HK-2 (cell line): ENCODE measurements around the gene DIPK1B.
A peak's percentile ranks its signal among the peaks of the same experiment; 100 is the strongest.
"Not testable (repeated sequence)": the region's sequence is repeated elsewhere in the genome, so short reads cannot be mapped to it uniquely, and the experiment has no call there.

Source experiments
- DNase-seq: peaks from one replicate; pipeline ENCODE4 v3.0.0-alpha.2; 2018; ENCODE audit not compliant: unreplicated experiment

The DIPK1B gene

DNA sequence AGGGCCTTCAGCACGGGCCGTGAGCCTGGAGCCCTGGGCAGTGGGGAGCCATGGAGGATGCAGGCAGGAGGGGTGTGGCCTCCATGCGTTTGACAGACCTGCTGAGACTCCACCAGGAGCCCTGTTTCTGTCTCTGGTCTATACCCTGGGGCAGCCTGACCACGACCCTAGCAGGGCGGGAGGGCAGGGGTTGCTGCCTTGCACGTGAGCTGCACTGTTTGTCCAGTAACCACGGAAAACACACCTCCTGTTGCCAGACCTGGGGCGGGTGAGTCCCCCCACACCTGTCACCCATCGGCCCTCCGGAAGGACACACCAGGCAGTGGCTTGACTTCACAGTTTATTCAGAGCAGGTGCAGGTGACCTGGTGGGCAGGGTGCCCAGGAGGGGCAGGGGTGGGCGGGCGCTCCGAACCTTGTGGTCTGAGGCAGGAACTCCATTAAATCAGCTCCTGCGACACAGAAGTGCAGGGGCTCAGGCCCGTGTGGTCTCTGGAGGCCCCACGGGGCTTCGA, 41.7 kb downstream of the DIPK1B start:
- DNase-seq, result no peak

DNA sequence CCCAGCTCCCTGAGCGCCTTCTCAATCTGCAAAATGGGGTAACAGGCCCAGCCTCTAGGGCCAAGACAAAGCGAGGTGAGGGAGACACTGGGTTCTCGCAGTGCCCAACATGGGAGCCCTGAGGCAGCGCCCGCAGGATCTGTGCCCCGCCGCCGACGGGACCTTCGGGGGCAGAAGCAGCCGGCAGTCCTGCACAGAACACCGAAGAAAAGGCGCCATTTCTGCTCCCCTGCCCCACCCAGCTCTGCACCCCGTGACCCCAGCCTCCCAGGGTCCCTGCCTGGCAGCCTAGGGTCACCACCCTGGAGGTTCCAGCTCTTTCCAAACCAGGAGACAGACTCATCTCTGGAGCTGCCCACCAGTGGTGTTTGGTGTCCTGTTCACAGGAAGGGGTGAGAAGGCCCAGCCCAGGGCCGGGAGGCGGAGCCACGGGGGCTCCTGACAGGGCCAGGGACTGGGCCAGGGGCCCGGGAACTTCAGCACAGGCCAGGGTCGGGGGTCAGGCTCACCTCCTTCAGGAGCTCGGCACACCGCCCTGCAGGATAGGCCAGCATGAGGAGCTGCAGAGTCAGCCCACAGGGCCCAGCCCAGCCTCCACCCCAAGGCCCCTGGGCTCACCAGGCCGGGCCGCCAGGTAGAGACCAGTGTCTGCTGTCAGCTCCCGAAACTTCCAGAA, 42.4 kb downstream of the DIPK1B start:
- no peak for DNase-seq

DNA sequence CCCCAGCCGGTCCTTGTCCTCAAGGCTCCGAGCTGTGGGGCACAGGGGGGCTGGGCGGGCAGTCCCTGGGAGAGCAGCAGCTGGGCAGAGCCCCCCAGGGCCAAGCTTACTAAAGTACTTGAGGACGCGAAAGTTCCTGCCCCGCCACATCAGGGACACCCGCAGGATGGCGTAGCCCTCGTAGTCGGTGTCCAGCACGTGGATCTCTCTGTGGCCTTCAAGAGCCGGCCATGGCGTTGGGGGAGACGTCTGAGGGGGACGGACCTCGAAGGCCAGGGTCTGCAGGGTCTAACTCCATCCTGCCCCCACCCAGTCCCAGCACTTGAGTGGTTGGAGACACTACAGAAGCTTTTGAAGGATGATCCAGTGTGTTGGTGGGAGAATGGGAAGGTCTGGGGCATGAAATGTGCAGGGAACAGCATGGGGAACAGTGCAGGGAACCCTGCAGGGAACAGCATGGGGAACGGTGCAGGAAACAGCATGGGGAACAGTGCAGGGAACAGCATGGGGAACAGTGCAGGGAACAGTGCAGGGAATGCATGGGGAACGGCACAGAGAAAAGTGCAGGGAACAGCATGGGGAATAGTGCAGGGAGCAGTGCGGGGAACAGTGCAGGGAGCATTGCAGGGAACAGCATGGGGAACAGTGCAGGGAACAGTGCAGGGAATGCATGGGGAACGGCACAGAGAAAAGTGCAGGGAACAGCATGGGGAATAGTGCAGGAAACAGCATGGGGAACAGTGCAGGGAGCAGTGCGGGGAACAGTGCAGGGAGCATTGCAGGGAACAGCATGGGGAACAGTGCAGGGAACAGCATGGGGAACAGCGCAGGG, 43.1 kb downstream of the DIPK1B start:
- not testable (repeated sequence) for DNase-seq

DNA sequence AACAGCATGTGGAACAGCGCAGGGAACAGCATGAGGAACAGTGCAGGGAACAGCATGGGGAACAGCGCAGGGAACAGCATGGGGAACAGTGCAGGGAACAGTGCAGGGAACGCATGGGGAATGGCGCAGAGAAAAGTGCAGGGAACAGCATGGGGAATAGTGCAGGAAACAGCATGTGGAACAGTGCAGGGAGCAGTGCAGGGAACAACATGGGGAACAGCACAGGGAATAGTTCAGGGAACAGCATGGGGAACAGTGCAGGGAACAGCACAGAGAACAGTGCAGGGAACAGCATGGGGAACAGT, 43.7 kb downstream of the DIPK1B start:
- DNase-seq, result no peak

DNA sequence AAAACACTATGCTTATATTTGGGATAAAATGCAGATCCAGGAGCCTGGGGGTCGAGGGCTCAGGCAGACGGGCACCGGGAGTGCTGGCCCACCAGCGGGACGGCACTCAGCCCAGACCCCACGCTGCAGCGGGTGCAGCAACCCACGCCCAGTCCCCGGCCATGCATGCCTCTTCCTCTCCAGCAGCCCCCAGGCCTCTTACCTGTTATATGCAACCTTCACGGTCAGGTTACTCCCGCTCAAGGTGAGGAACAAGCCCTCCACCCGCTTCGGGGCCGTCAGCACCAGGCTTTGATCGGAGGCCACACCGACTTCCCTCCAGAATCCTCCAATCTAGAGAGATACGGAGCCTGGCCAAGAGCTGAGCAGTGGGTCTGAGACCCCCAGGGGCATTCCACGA, 44.5 kb downstream of the DIPK1B start:
- no peak for DNase-seq

DNA sequence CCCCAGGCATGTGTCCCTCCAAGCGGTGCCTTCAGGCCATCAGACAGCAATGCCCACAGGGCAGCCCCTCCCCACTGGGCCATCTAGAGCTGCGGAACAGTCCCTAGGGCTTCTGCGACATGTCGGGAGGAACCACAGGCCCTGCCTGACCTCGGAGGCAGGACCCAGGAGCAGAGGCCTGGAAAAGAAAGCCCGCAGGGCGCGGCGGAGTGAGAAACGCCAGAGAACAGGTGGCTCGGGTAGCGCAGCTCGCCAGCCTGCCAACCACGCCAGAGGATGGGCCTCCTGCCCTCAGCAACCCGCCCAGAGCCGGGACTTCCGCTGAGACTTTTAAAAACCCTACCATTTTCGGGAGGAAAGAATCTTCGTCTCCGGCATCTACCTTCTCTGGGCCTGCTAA, 45.0 kb downstream of the DIPK1B start:
- no peak for DNase-seq

DNA sequence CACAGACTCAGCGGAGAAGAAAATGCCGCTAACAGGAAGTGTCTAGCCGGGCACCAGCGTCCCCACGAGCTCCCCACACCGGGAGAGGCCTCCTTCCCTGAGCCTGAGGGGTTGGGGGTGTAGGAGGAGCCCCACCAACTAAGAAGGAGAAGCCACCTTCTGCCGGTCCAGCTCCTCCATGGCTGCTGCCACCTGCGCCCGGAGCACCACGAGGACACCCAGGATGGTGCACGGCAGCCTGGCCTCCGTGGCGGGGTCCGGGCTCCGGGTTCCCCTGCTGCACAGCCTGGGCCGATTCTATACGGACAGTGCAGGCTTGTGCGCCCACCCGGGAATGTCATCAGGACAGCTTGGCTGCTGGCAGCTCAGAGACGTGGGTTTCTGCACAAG, 45.4 kb downstream of the DIPK1B start:
- no peak for DNase-seq

DNA sequence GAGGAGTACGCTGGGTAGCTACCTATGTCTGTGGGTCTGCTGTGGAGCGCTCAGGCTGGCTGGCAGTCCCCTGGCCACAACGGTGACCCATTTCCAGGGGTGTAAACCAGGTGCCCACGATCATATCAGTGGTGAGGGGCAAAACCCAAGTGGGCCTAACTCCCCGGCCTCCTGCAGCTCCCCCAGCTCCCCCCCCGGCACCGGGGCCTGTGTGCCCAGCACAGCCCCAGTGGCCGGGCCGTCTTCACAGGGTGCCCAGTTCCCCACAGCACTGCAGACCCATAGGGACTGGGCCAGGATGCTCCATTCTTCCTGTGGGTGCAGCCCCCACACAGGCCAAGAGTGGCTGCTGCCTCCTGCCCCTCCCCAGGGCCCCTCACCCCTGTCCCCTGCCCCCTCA, 46.6 kb downstream of the DIPK1B start:
- DNase-seq, result no peak

DNA sequence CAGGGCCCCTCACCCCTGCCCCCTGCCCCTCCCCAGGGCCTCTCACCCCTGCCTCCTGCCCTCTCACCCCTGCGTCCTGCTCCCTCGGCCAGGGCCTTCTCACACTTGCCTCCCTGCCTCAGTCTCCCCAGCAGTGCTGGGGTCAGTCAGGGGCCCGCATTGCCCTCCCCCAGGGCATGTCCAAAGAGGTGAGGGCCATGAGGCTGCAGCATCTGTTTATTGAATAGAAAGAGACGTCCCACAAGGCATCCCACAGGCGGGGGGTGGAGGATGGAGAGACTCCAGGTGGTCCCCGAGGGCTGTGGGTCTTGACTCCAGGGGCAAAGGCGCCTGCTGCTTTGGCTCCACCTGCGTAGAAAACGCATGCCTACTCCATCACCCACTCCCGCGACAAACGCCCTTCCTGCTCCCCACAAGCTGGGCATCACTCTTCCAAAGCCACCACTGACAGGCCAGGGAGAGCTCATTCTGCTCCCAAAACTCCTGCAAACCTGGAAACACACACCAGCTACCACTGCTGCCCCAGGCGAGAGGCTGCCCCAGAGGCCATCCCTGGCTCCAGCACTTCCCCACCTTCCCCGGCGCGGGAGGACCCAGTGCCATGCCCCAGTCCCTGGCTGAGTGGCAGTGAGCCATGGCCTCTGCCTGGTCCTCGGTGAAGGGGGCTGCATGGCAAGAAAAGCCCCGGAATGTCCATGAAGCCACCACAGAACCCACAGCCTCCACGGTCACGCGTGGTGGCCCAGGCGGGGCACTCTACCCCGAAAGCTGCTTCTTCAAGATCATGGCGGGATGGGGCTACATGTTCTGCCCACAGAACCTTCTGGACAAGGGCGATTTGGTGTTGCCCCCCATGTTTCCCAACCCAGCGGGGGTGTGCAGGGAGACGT, 47.3 kb downstream of the DIPK1B start:
- no peak for DNase-seq

DNA sequence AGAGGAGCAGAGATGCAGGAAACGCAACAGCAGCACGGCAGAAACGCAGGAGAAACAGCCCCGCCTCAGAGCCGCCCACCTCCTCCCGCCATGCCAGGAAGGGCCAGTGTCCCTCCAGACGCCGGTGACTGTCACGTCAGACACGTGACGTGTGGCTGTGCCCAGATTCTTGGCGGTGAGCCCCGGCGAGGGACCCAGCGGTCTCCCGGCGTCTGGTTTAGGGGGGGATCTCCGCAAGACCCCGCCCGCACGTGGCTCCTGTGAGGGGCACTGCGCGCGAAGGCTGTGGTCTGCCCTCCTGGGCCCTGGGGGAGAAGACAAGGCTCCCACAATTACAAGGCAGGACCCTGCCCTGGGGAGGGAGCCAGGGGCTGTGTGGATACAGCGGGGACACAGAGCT, 48.1 kb downstream of the DIPK1B start:
- DNase-seq, result no peak

DNA sequence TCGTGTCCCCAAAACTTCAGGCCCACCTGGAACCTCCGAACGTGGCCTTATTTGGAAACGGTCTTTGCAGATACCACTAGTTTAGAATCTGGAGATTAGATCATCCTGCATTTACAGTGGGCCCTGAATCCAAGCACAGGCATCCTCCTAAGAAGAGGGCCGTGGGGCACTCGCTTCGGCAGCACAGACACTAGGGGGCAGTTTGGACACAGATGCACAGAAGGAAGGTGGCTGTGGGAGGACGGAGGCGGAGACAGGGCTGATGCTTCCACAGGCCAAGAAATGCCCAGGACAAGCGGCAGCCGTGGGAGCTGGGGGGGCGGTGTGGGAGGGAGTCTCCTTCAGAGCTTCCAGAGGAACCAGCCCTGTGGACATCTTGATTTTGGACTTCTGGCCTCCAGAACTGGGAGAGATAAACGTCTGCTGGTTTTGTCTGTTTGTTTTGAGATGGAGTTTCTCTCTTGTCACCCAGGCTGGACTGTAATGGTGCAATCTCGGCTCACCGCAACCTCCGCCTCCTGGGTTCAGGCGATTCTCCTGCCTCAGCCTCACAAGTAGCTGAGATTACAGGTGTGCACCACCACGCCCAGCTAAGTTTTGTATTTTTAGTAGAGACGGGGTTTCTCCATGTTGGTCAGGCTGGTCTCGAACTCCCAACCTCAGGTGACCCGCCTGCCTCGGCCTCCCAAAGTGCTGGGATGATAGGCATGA, 48.6 kb downstream of the DIPK1B start:
- DNase-seq, result peak; percentile 74

DNA sequence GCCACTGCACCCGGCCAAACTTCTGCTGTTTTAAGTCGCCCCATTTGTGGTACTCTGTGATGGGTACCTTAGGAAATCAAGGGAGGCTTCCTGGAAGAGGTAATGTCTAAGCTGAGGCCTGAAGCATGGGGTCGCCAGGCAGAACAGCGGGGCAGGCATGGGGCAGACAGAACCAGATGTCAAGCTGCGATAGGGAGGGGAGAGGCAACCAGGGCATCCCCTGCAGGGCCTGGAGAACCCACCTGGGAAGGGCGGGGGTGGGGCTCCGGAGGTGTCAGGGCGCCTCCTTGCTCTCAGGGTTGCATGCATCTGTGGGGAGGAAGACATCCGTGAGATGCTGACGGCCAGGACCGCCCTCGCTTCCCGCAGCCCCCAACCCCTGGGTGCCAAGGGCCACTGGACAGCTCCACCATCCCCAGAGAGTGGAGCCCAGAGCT, 49.2 kb downstream of the DIPK1B start:
- no peak for DNase-seq

DNA sequence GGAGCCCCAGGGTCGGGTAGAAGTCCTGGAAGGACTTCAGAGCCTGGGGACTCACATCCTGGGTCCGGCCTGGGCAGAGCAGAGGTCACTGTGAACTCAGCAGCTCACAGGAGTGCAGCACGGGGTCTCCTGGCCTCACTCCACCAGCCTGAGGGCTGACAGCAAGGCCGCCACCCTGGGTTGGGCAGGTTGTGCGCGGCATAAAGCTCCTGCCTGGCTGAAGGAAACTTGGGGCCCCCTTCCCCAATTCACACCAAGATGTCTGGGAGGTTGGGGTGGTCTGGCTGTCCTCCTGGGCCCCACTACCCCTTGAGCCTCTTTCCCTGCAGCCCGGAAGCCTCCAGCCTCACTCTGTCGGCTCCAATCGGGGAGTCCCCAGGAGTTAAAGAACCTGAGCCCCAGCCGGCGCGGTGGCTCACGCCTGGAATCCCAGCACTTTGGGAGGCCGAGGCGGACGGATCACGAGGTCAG, 49.9 kb downstream of the DIPK1B start:
- no peak for DNase-seq

DNA sequence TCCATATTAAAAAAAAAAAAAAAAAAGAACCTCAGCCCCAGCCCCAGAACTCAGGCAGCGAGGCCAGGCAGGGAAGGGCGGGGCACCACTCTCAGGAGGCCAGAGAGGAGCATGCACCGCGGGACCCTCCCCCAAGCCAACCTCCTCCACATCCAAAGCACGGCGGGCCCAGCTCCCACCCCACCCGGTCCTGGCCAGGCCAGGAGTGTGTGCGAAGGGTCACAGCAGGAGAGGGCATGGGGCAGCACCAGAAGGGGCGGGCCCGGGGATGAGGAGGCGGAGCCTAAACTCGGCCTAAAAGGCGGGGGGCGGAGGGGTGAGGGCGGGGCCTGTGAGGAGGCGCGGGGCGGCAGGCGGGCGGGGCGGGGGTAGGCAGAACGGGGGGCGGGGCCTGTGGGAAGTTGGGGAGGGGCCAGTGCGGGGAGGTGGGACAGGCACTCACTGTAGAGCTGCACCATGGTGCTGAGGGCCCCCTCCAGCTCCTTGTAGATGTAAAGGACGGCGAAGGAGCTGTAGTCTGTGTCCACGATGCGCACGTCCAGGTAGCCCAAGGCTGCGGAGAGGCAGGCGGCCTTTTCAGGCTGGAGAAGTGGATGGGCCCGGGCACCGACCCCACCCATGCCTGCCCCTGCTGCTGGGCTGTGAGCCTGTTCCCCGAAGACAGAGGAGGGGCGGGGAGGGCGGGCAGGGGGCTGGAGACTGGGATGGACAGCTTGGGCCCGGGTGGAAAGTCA, 50.7 kb downstream of the DIPK1B start:
- no peak for DNase-seq

DNA sequence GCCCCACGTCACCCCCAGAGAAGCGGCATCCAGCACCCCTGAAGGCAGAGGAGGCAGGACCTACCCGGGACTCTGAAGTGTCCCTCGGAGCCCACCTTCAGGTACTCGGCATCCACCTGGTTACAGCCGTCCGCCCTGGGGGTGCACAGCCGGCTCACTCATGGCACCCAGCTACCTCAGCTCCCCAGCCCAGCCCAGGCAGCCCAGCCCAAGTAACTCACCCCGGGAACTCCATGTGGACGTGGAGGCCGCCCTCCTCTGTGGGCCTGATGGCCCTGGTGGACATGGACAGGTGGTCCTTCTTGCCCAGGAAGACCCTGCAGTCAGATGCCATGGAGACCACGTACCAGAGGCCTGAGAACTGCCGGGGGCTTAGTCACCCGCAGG, 51.3 kb downstream of the DIPK1B start:
- no peak for DNase-seq

DNA sequence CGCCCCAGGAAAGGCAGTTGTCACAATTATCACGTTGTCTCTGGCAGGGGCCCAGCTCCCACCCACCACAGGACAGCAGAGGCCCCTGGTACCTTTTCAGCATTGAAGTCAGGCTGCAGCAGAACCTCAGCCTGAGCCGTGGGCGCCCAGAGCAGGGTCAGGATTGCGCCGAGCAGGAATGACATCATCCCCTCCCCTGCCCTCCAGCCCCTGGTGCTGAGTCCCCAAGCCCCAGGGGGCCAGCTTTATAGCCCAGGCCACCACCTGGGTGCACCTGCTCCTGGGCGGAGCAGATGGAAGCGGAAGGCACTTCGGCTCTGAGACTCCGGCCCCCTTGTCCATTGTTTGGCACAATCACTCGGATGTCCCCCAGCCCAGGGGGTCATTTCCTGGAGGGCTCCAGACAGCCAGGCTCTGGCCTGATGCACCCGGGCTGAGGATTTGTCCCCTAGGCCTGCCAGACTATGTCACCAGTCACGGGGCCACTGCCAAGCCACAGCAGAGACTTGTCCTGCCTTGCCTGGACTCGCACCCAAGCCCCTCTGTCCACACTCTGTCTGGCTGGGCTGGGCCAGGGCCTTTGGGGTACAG, 52.0 kb downstream of the DIPK1B start, which contains the start of gene LCN15:
Gene LCN15 (minus strand): TSS at position 218 of the 591 bp plus-strand sequence. CDS start 30 bp downstream, at position 188.
- no peak for DNase-seq

DNA sequence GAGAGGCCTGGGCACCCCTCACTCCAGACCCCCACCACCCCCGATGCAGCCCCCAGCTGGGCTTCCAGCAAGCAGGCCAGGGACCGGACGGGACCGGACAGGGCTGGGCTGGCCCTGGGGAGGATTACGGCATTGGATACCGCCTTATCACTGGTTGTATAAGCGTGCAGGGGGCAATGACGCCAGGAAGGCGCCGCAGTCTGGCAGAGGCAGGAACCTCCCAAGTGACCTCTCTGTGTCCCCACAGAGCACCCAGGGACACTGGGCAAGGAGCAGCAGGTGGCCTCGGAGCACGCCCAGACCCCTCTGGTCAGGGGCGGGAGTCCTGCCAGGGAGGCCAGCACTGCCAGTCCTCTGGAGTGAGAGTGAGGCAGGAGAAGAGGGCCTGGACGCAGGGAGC, 52.7 kb downstream of the DIPK1B start:
- no peak for DNase-seq

DNA sequence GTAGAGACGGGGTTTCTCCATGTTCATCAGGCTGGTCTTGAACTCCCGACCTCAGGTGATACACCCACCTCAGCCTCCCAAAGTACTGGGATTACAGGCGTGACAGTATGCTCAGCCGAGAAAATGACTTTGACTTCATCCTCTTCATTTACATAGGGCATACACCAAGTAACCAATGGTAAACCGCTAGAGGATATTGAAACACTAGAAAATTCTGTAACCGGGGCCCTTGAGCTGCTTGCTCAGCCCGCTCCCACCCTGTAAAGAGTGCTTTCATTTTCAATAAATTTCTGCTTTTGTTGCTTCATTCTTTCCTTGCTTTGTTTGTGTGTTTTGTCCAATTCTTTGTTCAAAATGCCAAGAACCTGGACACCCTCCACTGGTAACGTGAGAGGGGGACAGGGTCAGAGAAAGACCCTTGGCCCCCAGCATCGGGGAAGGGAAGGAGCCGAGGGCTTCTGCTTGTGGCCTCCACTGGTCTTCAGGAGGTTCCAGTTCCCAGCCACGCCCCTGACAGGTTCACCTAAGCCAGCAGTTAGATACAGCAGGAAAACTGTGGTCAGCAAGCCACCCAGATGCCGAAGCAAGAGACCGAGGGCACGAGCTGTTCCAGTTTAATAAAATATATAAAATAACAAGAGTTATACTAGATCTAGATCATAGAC, 53.5 kb downstream of the DIPK1B start:
- DNase-seq, result not testable (repeated sequence)

DNA sequence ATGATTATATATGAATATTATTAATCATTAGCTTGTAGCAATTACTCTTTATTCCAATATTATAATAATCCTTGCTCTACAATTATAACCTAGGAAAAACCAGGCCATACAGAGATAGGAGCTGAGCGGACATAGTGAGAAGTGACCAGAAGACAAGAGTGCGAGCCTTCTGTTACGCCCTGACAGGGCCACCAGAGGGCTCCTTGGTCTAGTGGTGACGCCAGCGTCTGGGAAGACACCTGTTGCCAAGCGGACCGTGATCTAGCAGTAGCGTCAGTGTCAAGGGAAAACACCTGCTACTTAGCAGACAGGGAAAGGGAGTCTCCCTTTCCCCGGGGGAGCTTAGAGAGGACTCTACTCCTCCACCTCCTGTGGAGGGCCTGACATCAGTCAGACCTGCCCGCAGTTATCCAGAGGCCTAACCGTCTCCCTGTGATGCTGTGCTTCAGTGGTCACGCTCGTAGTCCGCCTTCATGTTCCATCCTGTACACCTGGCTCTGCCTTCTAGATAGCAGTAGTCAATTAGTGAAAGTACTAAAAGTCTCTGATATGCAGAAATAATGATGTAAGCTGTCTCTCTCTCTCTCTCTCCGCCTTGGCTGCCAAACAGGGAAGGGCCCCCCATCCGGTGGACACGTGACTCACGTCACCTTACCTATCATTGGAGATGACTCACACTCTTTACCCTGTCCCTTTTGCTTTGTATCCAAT, 54.2 kb downstream of the DIPK1B start:
- peak; percentile 65 for DNase-seq
